GM12878 (cell line): ENCODE data around the gene CRYBA1. TPM values are rescaled to one million over a fixed set of nuclear protein-coding genes. Genes with fewer than 3 reads are reported as not detected.

ENCODE experiments used
- ATAC-seq: fragments of 200-7000 bp; cut with Tn5 transposase; 3 replicates; pipeline ENCODE4 v1.9.1; 2020; ENCODE audit warnings: mild to moderate bottlenecking, moderate library complexity
- BruUV-seq: library from RNA; stranded (reverse); fragments of 400-500 nt; replicated peaks from 2 replicates; lab custom pipeline; 2021; lab: Mats Ljungman, UMichigan
- CTCF ChIA-PET: fragments of 300-600 bp; sonication (Branson Sonifier 250); formaldehyde crosslinking; extraction: SDS; loops from one replicate; lab custom pipeline; 2021; ENCODE audit warnings: inconsistent platforms; lab: Yijun Ruan, JAX
- POLR2A ChIA-PET: fragments of 350-600 bp; formaldehyde crosslinking; extraction: SDS; loops from one replicate; lab custom pipeline; 2021; ENCODE audit warnings: inconsistent platforms; lab: Charles Lee
- RAD21 ChIA-PET: fragments of 300-600 bp; sonication (Branson Sonifier 250); formaldehyde crosslinking; loops from one replicate; lab custom pipeline; 2023; ENCODE audit warnings: antibody characterized with exemption; ENCODE audit not compliant: unreplicated experiment; lab: Charles Lee
- SMC1A ChIA-PET: fragments of 300-600 bp; sonication (Branson Sonifier 250); formaldehyde crosslinking; loops from one replicate; lab custom pipeline; 2023; ENCODE audit not compliant: unreplicated experiment, uncharacterized antibody; lab: Charles Lee
- DNase-seq: peaks from one replicate; pipeline ENCODE4 v3.0.0-alpha.2; 2011; ENCODE audit warnings: low read depth, low spot score
- FAIRE-seq: peaks from 3 replicates; lab custom pipeline; 2011; peaks lifted over from hg19 to GRCh38; lab: Jason Lieb, UNC
- H2AFZ ChIP-seq: 2 replicates; pipeline ENCODE4 v1.6.0; 2011; ENCODE audit warnings: low read depth, low read length, control low read depth; ENCODE audit not compliant: control insufficient read depth
- H3K27ac ChIP-seq: 2 replicates; pipeline ENCODE4 v1.5.1; 2011; ENCODE audit warnings: control low read depth; ENCODE audit not compliant: control insufficient read depth, insufficient read depth
- H3K27me3 ChIP-seq, 2 experiments: replicated peaks in 1 of 2; 2 replicates each; pipeline versions ENCODE4 v1.6.0 to v1.6.1; 2011; ENCODE audit warnings: low read length in 1 of 2; ENCODE audit not compliant: control insufficient read depth in 2 of 2, insufficient read depth in 2 of 2
- H3K36me3 ChIP-seq, 2 experiments: 2 replicates each; pipeline ENCODE4 v1.5.1; 2011; ENCODE audit warnings: low read length in 1 of 2; ENCODE audit not compliant: control insufficient read depth in 2 of 2, insufficient read depth in 2 of 2
- H3K4me1 ChIP-seq: 2 replicates; pipeline ENCODE4 v1.6.1; 2011; ENCODE audit warnings: mild to moderate bottlenecking, low read length, moderate library complexity, mixed read lengths; ENCODE audit not compliant: control insufficient read depth, insufficient read depth
- H3K4me2 ChIP-seq: 2 replicates; pipeline ENCODE4 v1.6.0; 2011; ENCODE audit warnings: control low read depth; ENCODE audit not compliant: control insufficient read depth, insufficient read depth
- H3K4me3 ChIP-seq: fragments of 200-600 bp; sonication (generic); 2 replicates; pipeline ENCODE4 v1.5.1; 2016
- H3K79me2 ChIP-seq: 2 replicates; pipeline ENCODE4 v1.6.0; 2011; ENCODE audit warnings: low read length; ENCODE audit not compliant: control insufficient read depth, insufficient read depth
- H3K9ac ChIP-seq: 2 replicates; pipeline ENCODE4 v1.8.0; 2011; ENCODE audit warnings: low read length, control low read depth, mixed read lengths; ENCODE audit not compliant: control insufficient read depth, insufficient read depth
- H3K9me3 ChIP-seq: replicated peaks from 3 replicates; pipeline ENCODE4 v1.5.1; 2011; ENCODE audit warnings: mild to moderate bottlenecking, low read length; ENCODE audit not compliant: control insufficient read depth, insufficient read depth
- H4K20me1 ChIP-seq: 2 replicates; pipeline ENCODE4 v1.6.0; 2011; ENCODE audit not compliant: control insufficient read depth, insufficient read depth
- BACH1 ChIP-seq: fragments of 450-650 bp; IDR thresholded peaks from 2 replicates; pipeline ENCODE4 v1.6.1; 2017; ENCODE audit warnings: mild to moderate bottlenecking, borderline replicate concordance
- RAD21 ChIP-seq: IDR thresholded peaks from 2 replicates; pipeline ENCODE4 v1.6.1; 2011; ENCODE audit warnings: mild to moderate bottlenecking, low read depth, low read length, moderate library complexity; ENCODE audit not compliant: insufficient read depth
- SIN3A ChIP-seq: IDR thresholded peaks from 2 replicates; pipeline ENCODE4 v1.6.1; 2012; ENCODE audit warnings: low read depth, low read length, improper control_type of control experiment
- SKIL ChIP-seq: fragments of 450-650 bp; IDR thresholded peaks from 2 replicates; pipeline ENCODE4 v1.6.1; 2017; ENCODE audit warnings: mild to moderate bottlenecking, low read depth, inconsistent platforms; ENCODE audit not compliant: poor library complexity, severe bottlenecking
- SMC3 ChIP-seq: IDR thresholded peaks from 2 replicates; pipeline ENCODE4 v1.6.1; 2011; ENCODE audit warnings: low read length, improper control_type of control experiment, borderline replicate concordance
- TCF3 ChIP-seq: IDR thresholded peaks from 2 replicates; pipeline ENCODE4 v1.6.1; 2012; ENCODE audit warnings: low read depth, mild to moderate bottlenecking, low read length, borderline replicate concordance; ENCODE audit not compliant: insufficient read depth
- ZNF217 ChIP-seq: fragments of 450-650 bp; IDR thresholded peaks from 2 replicates; pipeline ENCODE4 v1.6.1; 2017; ENCODE audit warnings: antibody characterized with exemption, mild to moderate bottlenecking
- WGBS: methylation state at CpG from one replicate; pipeline ENCODE4 v1.1.6; 2016; ENCODE audit warnings: low lambda C conversion rate; ENCODE audit not compliant: insufficient replicate concordance, insufficient coverage; ENCODE audit errors: missing lambda C conversion rate; 5-methylcytosine and 5-hydroxymethylcytosine counted together
- in situ Hi-C: fragments of 300-500 bp; cut with MboI; formaldehyde crosslinking; loops from 9 replicates; pipeline ENCODE4 v1.14.3; 2018; ENCODE audit warnings: mixed read lengths
- intact Hi-C: fragments of 100-400 bp; cut with micrococcal nuclease; formaldehyde crosslinking; loops from one replicate; pipeline ENCODE4 v1.14.2; 2022; ENCODE audit not compliant: unreplicated experiment
- polyA plus RNA-seq, 11 experiments: library from polyadenylated mRNA; depleted of rRNA in 4 of 11; unstranded in 6 of 11; stranded (reverse) in 5 of 11; fragments of >200 nt; fragmentation: Nextera tagmentation in 4 of 11; fragmentation: Illumina TruSeq in 1 of 11; extraction: Ambion mirVana in 4 of 11; extraction: Trizol in 1 of 11; gene quantifications; 1 replicate in 1 of 11; 2 replicates in 10 of 11; pipeline versions ENCODE4 v1.2.1 to v1.2.3, GENCODE V29; 2011 to 2016; ENCODE audit warnings: inconsistent platforms in 2 of 11, missing spikeins in 2 of 11, low read depth in 1 of 11
- total RNA-seq, 4 experiments: library from RNA; depleted of rRNA in 3 of 4; stranded (reverse); fragments of >200 nt in 3 of 4; fragmentation: Illumina TruSeq in 1 of 4; extraction: Trizol in 1 of 4; gene quantifications; 2 replicates each; pipeline versions ENCODE4 v1.2.1 to v1.2.3, GENCODE V29; 2013 to 2021
- TF ChIP-seq, protein P1 (sequence below): fragments of 450-650 bp; IDR thresholded peaks from 2 replicates; pipeline ENCODE4 v1.6.1; 2018; ENCODE audit warnings: mild to moderate bottlenecking, low read depth, moderate library complexity; ENCODE audit not compliant: partially characterized antibody

Gene CRYBA1
- total and polyA plus RNA-seq, 10 of the 15 experiments (the other 5 are each of a cell fraction or from before 2014, with no cell fraction given): not detected

DNA sequence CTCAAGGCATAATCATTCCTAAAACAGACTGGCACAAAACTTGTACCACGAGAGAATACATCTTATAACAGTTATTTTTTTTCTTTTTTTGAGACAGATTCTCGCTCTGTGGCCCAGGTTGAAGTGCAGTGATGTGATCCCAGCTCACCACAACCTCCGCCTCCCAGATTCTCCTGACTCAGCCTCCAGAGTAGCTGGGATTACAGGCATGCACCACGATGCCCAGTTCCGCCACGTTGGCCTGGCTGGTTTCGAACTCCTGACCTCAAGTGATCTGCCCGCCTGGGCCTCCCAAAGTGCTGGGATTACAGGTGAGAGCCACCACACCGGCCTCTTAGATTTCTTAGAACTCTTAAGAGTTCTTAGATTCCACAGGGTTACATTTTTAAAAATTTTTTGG is 43.2 kb downstream of the CRYBA1 start:
- H3K4me1 ChIP-seq: peaks cover 2% of the 10 kb centered on the region; the same call in 1 of the 2 replicates
- H3K9me3 ChIP-seq: no peaks in the 10 kb centered on the region; the same call in 2 of the 3 replicates
- H4K20me1 ChIP-seq: peaks cover 3% of the 10 kb centered on the region; the same call in 1 of the 2 replicates
- H3K79me2 ChIP-seq: peaks cover 87% of the 10 kb centered on the region
- H3K27ac ChIP-seq: no peak overlapping the region
- H2AFZ ChIP-seq: no peak overlapping the region
- in situ Hi-C loops: no loop called here
- no TSS peak for BruUV-seq
- no peak for FAIRE-seq
- no peak for ATAC-seq
- no peaks in the 10 kb centered on the region for H3K27me3 ChIP-seq
- RAD21 ChIA-PET: interaction anchor here (1.0 to 3.6 kb wide), 3 partner anchors 71 to 147 kb away, joined by 3 to 71 read pairs (median 10); no protein-coding TSS in a partner anchor
- peak overlapping the region; percentile 69 for H3K4me2 ChIP-seq
- CTCF ChIA-PET: interaction anchor here (0.9 to 5.0 kb wide), 15 partner anchors 9 to 173 kb away, joined by 3 to 93 read pairs (median 10); no protein-coding TSS in a partner anchor
- POLR2A ChIA-PET: interaction anchor here (0.9 to 1.3 kb wide), 2 partner anchors 8 to 144 kb away, joined by 4 to 8 read pairs; no protein-coding TSS in a partner anchor
- no peak for TF ChIP-seq TCF3
- no peak for DNase-seq
- intact Hi-C loops: loop anchor here (2.0 to 5.0 kb wide), 2 partner anchors 141 to 338 kb away; partner anchors contain the start of gene PHF12
- H3K4me3 ChIP-seq: peak overlapping the region; percentile 53; the same call in 1 of the 2 replicates
- SMC1A ChIA-PET: interaction anchor here (1.1 to 3.4 kb wide), 4 partner anchors 13 to 142 kb away, joined by 3 to 58 read pairs (median 15); no protein-coding TSS in a partner anchor
- H3K36me3 ChIP-seq: peaks cover 7 to 26% of the 10 kb centered on the region in 2 experiments
- whole genome bisulfite sequencing: 98% methylated on average over 9 of the region's 9 CpGs
- H3K9ac ChIP-seq: no peak overlapping the region

DNA sequence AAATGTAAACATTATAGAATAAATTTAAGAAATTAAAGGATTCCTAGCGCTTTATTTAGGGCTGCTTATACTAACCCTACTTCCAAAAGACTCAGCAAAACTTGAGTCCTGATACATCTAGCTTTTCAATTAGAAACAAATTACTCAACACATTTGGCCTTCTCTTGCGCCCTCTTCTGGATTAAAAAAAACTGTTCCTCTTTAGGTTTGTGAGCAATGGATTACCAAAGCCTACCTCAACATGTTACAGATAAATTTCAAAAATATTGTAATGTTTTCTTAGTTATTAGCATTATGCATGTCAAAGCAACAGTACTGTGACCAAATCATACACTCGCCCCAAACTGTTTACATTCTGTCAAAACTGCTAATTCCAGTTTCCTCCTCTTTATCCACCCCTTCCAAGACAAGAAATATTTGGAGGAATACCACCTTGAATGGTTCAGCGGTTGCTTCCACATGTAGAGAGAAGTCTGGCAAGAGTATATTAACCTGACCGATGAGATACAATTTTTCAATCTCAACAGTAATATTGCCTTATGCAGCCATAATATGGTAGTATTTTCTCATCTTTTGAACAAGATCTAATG is 44.6 kb downstream of the CRYBA1 start:
- ChIA-PET POLR2A (interaction anchor here (0.6 to 2.3 kb wide), 9 partner anchors 10 to 175 kb away, joined by 3 to 8 read pairs (median 5); no protein-coding TSS in a partner anchor), CTCF (interaction anchor here (0.6 to 5.0 kb wide), 35 partner anchors 8 to 630 kb away, joined by 3 to 93 read pairs (median 5); partner anchors contain the start of gene SDF2), SMC1A (interaction anchor here (0.6 to 3.4 kb wide), 13 partner anchors 10 to 180 kb away, joined by 3 to 58 read pairs (median 5); partner anchors contain the start of gene CRYBA1), RAD21 (interaction anchor here (0.6 to 3.6 kb wide), 9 partner anchors 10 to 339 kb away, joined by 3 to 71 read pairs (median 3); partner anchors contain the start of gene MYO18A)
- WGBS: under 1% methylated on average over 5 of the region's 5 CpGs
- peak; percentile 35 for DNase-seq
- H4K20me1 ChIP-seq: peaks cover 3% of the 10 kb centered on the region; the same call in 1 of the 2 replicates
- no peaks in the 10 kb centered on the region; the same call in 2 of the 3 replicates for H3K9me3 ChIP-seq
- intact Hi-C loops (loop anchor here (2.0 to 5.0 kb wide), 2 partner anchors 142 to 339 kb away; partner anchors contain the start of gene PHF12), in situ Hi-C loops (no loop called here)
- peak; percentile 10; the same call in 1 of the 3 replicates for ATAC-seq
- no peak overlapping the region for H2AFZ ChIP-seq
- peaks cover 77% of the 10 kb centered on the region for H3K79me2 ChIP-seq
- H3K4me3 ChIP-seq: peak overlapping the region; percentile 89
- H3K4me2 ChIP-seq: peak overlapping the region; percentile 83
- H3K9ac ChIP-seq: peak overlapping the region; percentile 92
- peak; percentile 77 for FAIRE-seq
- peak overlapping the region; percentile 72; the same call in 1 of the 2 replicates for H3K27ac ChIP-seq
- TSS peak; percentile 41 for BruUV-seq
- H3K4me1 ChIP-seq: peaks cover 2% of the 10 kb centered on the region; the same call in 1 of the 2 replicates
- H3K27me3 ChIP-seq: no peaks in the 10 kb centered on the region
- H3K36me3 ChIP-seq: peaks cover 5 to 25% of the 10 kb centered on the region in 2 experiments
- TF ChIP-seq BACH1: no peak
- TF ChIP-seq, protein P1, sequence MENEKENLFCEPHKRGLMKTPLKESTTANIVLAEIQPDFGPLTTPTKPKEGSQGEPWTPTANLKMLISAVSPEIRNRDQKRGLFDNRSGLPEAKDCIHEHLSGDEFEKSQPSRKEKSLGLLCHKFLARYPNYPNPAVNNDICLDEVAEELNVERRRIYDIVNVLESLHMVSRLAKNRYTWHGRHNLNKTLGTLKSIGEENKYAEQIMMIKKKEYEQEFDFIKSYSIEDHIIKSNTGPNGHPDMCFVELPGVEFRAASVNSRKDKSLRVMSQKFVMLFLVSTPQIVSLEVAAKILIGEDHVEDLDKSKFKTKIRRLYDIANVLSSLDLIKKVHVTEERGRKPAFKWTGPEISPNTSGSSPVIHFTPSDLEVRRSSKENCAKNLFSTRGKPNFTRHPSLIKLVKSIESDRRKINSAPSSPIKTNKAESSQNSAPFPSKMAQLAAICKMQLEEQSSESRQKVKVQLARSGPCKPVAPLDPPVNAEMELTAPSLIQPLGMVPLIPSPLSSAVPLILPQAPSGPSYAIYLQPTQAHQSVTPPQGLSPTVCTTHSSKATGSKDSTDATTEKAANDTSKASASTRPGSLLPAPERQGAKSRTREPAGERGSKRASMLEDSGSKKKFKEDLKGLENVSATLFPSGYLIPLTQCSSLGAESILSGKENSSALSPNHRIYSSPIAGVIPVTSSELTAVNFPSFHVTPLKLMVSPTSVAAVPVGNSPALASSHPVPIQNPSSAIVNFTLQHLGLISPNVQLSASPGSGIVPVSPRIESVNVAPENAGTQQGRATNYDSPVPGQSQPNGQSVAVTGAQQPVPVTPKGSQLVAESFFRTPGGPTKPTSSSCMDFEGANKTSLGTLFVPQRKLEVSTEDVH: no peak
- TF ChIP-seq RAD21: peak; percentile 61
- peak; percentile 40 for TF ChIP-seq SKIL
- no peak for TF ChIP-seq ZNF217
- no peak for TF ChIP-seq SIN3A
- peak; percentile 49; the same call in 1 of the 2 replicates for TF ChIP-seq SMC3
